HEK293 (cell line): ENCODE measurements around the gene PI16.
A peak's percentile ranks its signal among the peaks of the same experiment; 100 is the strongest.

Experiments used
- CTCF ChIA-PET: fragments of 350-600 bp; formaldehyde crosslinking; extraction: SDS; loops from one replicate; lab custom pipeline; 2021; ENCODE audit warnings: antibody characterized with exemption; lab: Yijun Ruan, JAX
- POLR2A ChIA-PET: fragments of 300-600 bp; formaldehyde crosslinking; extraction: SDS; loops from one replicate; lab custom pipeline; 2020; ENCODE audit warnings: antibody characterized with exemption, inconsistent platforms; lab: Yijun Ruan, JAX
- H3K27ac ChIP-seq: fragments of 200-500 bp; sonication (Bioruptor generic); 2 replicates; pipeline ENCODE4 v1.5.1; 2014; ENCODE audit warnings: low read depth, low read length, control low read depth, inconsistent platforms; ENCODE audit errors: extremely low read depth
- H3K36me3 ChIP-seq, 2 experiments: fragments of 200-500 bp in 1 of 2; sonication (Bioruptor generic) in 1 of 2; 1 replicate in 1 of 2; 2 replicates in 1 of 2; pipeline ENCODE4 v1.5.1; 2014 to 2017; ENCODE audit warnings: inconsistent platforms in 2 of 2, low read length in 2 of 2; ENCODE audit not compliant: control insufficient read depth in 2 of 2, insufficient read depth in 1 of 2
- H3K4me1 ChIP-seq: fragments of 200-500 bp; sonication (Bioruptor generic); 2 replicates; pipeline ENCODE4 v1.5.1; 2014; ENCODE audit warnings: mild to moderate bottlenecking, low read length, inconsistent platforms; ENCODE audit not compliant: control insufficient read depth, insufficient read depth
- H3K4me3 ChIP-seq: 2 replicates; pipeline ENCODE4 v1.5.1; 2011; ENCODE audit warnings: low read depth, mild to moderate bottlenecking, control low read depth, low read length, moderate library complexity
- H3K9me3 ChIP-seq: fragments of 200-500 bp; sonication (Bioruptor generic); 2 replicates; pipeline ENCODE4 v1.5.1; 2014; ENCODE audit warnings: low read depth, low read length, inconsistent platforms; ENCODE audit not compliant: control insufficient read depth, insufficient read depth
- PRDM1 ChIP-seq: fragments of 450-650 bp; formaldehyde crosslinking; IDR thresholded peaks from 2 replicates; pipeline ENCODE4; 2016; ENCODE audit warnings: missing biosample characterization, missing genetic modification characterization
- ZBTB1 ChIP-seq: fragments of 450-650 bp; formaldehyde crosslinking; IDR thresholded peaks from 2 replicates; pipeline ENCODE4 v1.5.1; 2016; ENCODE audit warnings: missing biosample characterization, missing genetic modification characterization
- ZNF155 ChIP-seq: fragments of 450-650 bp; formaldehyde crosslinking; IDR thresholded peaks from 2 replicates; pipeline ENCODE4 v1.5.1; 2016; ENCODE audit warnings: missing biosample characterization, missing genetic modification characterization
- ZNF214 ChIP-seq: fragments of 450-650 bp; formaldehyde crosslinking; IDR thresholded peaks from 2 replicates; pipeline ENCODE4 v1.5.1; 2017; ENCODE audit warnings: missing biosample characterization, mild to moderate bottlenecking, missing genetic modification characterization, borderline replicate concordance
- ZNF629 ChIP-seq: fragments of 450-650 bp; formaldehyde crosslinking; IDR thresholded peaks from 2 replicates; pipeline ENCODE4 v1.5.1; 2017; ENCODE audit warnings: missing biosample characterization, missing genetic modification characterization
- ZNF768 ChIP-seq: fragments of 450-650 bp; formaldehyde crosslinking; IDR thresholded peaks from 2 replicates; pipeline ENCODE4 v1.5.1; 2018; ENCODE audit warnings: missing biosample characterization, mild to moderate bottlenecking, missing genetic modification characterization
- ZNF837 ChIP-seq: fragments of 450-650 bp; formaldehyde crosslinking; IDR thresholded peaks from 2 replicates; pipeline ENCODE4 v1.5.1; 2016; ENCODE audit warnings: missing biosample characterization, missing genetic modification characterization
- TF ChIP-seq, protein P1 (sequence below): fragments of 450-650 bp; formaldehyde crosslinking; IDR thresholded peaks from 2 replicates; pipeline ENCODE4 v1.5.1; 2016; ENCODE audit warnings: missing biosample characterization, missing genetic modification characterization
- TF ChIP-seq, protein P2 (sequence below): fragments of 450-650 bp; formaldehyde crosslinking; IDR thresholded peaks from 2 replicates; pipeline ENCODE4 v1.5.1; 2016; ENCODE audit warnings: missing biosample characterization, missing genetic modification characterization, borderline replicate concordance
- TF ChIP-seq, protein P3 (sequence below): fragments of 450-650 bp; formaldehyde crosslinking; IDR thresholded peaks from 2 replicates; pipeline ENCODE4 v1.5.1; 2016; ENCODE audit warnings: missing biosample characterization, missing genetic modification characterization
- TF ChIP-seq, protein P4 (sequence below): fragments of 450-650 bp; formaldehyde crosslinking; IDR thresholded peaks from 2 replicates; pipeline ENCODE4 v1.5.1; 2016; ENCODE audit warnings: missing biosample characterization, missing genetic modification characterization, low read depth

Gene PI16

DNA sequence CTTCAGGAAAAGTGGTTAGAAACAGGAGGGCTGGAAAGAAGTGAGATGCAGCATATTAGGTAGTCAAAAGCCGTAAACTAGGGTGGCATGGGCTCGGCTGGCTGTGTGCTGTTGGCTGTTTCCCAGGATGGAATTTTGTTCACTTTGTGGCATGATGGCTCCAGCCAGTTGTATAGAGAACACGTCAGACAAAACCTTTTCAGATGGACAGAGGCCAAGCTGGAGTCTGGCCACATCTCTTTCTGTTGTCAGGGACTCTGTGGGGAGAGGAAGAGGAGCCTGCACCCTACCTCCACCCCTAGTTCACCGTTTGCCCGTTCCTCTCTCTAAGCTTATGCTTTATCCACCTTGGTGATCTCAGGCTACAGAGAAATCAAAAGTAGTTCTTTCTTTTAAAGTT is 46.8 kb upstream of the PI16 start:
- CTCF ChIA-PET = interaction anchor here (1.0 to 2.5 kb wide), 6 partner anchors 13 to 293 kb away, joined by 3 to 11 read pairs (median 4); partner anchors contain the start of gene C6orf89
- Histone ChIP-seq H3K4me1 (no peaks in the 10 kb centered on the region), H3K4me3 (no peak overlapping the region), H3K36me3 (peaks cover 20 to 58% of the 10 kb centered on the region in 2 experiments), H3K27ac (no peak overlapping the region), H3K9me3 (no peaks in the 10 kb centered on the region)
- TF ChIP-seq ZNF768 (tag by site-specific recombination) (no peak), ZNF214 (tag by site-specific recombination) (no peak), ZNF155 (no peak)
- TF ChIP-seq, protein P1, sequence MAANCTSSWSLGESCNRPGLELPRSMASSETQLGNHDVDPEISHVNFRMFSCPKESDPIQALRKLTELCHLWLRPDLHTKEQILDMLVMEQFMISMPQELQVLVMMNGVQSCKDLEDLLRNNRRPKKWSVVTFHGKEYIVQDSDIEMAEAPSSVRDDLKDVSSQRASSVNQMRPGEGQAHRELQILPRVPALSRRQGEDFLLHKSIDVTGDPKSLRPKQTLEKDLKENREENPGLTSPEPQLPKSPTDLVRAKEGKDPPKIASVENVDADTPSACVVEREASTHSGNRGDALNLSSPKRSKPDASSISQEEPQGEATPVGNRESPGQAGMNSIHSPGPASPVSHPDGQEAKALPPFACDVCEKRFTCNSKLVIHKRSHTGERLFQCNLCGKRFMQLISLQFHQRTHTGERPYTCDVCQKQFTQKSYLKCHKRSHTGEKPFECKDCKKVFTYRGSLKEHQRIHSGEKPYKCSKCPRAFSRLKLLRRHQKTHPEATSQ (tag by site-specific recombination) = no peak
- TF ChIP-seq, protein P2, sequence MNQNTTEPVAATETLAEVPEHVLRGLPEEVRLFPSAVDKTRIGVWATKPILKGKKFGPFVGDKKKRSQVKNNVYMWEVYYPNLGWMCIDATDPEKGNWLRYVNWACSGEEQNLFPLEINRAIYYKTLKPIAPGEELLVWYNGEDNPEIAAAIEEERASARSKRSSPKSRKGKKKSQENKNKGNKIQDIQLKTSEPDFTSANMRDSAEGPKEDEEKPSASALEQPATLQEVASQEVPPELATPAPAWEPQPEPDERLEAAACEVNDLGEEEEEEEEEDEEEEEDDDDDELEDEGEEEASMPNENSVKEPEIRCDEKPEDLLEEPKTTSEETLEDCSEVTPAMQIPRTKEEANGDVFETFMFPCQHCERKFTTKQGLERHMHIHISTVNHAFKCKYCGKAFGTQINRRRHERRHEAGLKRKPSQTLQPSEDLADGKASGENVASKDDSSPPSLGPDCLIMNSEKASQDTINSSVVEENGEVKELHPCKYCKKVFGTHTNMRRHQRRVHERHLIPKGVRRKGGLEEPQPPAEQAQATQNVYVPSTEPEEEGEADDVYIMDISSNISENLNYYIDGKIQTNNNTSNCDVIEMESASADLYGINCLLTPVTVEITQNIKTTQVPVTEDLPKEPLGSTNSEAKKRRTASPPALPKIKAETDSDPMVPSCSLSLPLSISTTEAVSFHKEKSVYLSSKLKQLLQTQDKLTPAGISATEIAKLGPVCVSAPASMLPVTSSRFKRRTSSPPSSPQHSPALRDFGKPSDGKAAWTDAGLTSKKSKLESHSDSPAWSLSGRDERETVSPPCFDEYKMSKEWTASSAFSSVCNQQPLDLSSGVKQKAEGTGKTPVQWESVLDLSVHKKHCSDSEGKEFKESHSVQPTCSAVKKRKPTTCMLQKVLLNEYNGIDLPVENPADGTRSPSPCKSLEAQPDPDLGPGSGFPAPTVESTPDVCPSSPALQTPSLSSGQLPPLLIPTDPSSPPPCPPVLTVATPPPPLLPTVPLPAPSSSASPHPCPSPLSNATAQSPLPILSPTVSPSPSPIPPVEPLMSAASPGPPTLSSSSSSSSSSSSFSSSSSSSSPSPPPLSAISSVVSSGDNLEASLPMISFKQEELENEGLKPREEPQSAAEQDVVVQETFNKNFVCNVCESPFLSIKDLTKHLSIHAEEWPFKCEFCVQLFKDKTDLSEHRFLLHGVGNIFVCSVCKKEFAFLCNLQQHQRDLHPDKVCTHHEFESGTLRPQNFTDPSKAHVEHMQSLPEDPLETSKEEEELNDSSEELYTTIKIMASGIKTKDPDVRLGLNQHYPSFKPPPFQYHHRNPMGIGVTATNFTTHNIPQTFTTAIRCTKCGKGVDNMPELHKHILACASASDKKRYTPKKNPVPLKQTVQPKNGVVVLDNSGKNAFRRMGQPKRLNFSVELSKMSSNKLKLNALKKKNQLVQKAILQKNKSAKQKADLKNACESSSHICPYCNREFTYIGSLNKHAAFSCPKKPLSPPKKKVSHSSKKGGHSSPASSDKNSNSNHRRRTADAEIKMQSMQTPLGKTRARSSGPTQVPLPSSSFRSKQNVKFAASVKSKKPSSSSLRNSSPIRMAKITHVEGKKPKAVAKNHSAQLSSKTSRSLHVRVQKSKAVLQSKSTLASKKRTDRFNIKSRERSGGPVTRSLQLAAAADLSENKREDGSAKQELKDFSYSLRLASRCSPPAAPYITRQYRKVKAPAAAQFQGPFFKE = no peak
- TF ChIP-seq, protein P3, sequence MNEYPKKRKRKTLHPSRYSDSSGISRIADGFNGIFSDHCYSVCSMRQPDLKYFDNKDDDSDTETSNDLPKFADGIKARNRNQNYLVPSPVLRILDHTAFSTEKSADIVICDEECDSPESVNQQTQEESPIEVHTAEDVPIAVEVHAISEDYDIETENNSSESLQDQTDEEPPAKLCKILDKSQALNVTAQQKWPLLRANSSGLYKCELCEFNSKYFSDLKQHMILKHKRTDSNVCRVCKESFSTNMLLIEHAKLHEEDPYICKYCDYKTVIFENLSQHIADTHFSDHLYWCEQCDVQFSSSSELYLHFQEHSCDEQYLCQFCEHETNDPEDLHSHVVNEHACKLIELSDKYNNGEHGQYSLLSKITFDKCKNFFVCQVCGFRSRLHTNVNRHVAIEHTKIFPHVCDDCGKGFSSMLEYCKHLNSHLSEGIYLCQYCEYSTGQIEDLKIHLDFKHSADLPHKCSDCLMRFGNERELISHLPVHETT (tag by site-specific recombination) = no peak
- POLR2A ChIA-PET = no interaction called here

DNA sequence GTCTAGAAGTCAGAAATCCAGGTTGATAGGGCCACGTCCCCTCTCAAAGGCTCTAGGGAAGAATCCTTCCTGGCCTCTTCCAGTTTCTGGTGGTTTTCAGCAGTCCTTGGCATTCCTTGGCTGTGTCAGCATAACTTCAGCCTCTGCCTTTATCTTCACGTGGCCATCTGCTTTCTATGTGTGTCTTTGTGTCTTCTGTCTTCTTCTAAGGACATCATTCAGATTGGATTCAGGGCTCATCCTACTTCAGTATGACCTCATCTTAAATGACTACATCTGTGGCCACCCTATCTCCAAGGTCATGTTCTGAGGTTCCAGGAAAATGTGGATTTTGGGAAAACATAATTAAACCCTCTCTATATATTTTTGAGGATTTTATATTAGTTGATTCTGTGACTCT is 45.8 kb upstream of the PI16 start:
- TF ChIP-seq ZBTB1 (tag by site-specific recombination) = no peak
- TF ChIP-seq ZNF629 (tag by site-specific recombination) = 0 out of 2 replicates have a peak, but pooled peaks have one; percentile 12
- TF ChIP-seq, protein P4, sequence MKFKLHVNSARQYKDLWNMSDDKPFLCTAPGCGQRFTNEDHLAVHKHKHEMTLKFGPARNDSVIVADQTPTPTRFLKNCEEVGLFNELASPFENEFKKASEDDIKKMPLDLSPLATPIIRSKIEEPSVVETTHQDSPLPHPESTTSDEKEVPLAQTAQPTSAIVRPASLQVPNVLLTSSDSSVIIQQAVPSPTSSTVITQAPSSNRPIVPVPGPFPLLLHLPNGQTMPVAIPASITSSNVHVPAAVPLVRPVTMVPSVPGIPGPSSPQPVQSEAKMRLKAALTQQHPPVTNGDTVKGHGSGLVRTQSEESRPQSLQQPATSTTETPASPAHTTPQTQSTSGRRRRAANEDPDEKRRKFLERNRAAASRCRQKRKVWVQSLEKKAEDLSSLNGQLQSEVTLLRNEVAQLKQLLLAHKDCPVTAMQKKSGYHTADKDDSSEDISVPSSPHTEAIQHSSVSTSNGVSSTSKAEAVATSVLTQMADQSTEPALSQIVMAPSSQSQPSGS (tag by site-specific recombination) = peak; percentile 64
- TF ChIP-seq, all 188 proteins: peak for 2
- POLR2A ChIA-PET = no interaction called here
- H3K36me3 ChIP-seq = peaks cover 10 to 58% of the 10 kb centered on the region in 2 experiments
- no peaks in the 10 kb centered on the region for H3K4me1 ChIP-seq
- CTCF ChIA-PET = interaction anchor here (1.6 to 1.9 kb wide), 2 partner anchors 14 to 23 kb away, joined by 3 to 7 read pairs; partner anchors contain the start of gene C6orf89
- H3K27ac ChIP-seq = no peak overlapping the region
- no peak overlapping the region for H3K4me3 ChIP-seq
- no peaks in the 10 kb centered on the region for H3K9me3 ChIP-seq

DNA sequence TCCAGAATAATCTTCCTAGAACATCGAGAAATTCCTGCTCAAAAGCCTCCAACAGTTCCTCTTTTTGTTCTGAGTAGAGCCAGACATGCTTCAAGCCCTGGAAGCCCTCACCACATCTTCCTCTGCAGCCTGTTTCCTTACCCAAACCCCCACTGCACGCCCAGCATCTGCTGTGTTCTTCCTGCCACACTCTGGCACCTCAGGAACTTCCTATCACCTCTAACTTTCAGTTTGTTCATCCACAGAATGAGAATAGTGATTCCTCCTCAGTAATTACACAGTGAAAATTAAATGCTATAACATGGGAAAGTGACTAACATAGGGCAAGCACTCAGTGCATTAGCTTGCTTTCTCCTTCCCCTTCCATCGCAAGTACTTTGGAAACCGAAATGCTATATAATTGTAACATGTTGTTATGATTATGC is 42.5 kb upstream of the PI16 start:
- no peak for TF ChIP-seq ZNF837 (tag by site-specific recombination)
- TF ChIP-seq PRDM1 = peak; percentile 69
- Histone ChIP-seq H3K4me1 (no peaks in the 10 kb centered on the region), H3K4me3 (no peak overlapping the region), H3K36me3 (peaks cover 0 to 61% of the 10 kb centered on the region in 2 experiments), H3K27ac (no peak overlapping the region), H3K9me3 (no peaks in the 10 kb centered on the region)
- POLR2A ChIA-PET = no interaction called here
- CTCF ChIA-PET = interaction anchor here (0.7 to 1.7 kb wide), 4 partner anchors 27 to 261 kb away, joined by 3 to 7 read pairs (median 5); partner anchors contain the start of gene C6orf89
